IMR-90 (cell line): ENCODE data around the gene DIPK1A. TPM values are rescaled to one million over a fixed set of nuclear protein-coding genes. Genes with fewer than 3 reads are reported as not detected.
A peak's percentile ranks its signal among the peaks of the same experiment; 100 is the strongest.

Experiments used
- ATAC-seq: fragments of 200-7000 bp; cut with Tn5 transposase; 2 replicates; pipeline ENCODE4 v1.9.1; 2020; ENCODE audit warnings: low read depth, mild to moderate bottlenecking, moderate library complexity
- BruUV-seq: library from RNA; stranded (reverse); fragments of 400-500 nt; replicated peaks from 2 replicates; lab custom pipeline; 2021; lab: Mats Ljungman, UMichigan
- CTCF ChIA-PET: fragments of 300-600 bp; formaldehyde crosslinking; extraction: SDS; loops from one replicate; lab custom pipeline; 2021; ENCODE audit warnings: antibody characterized with exemption; lab: Yijun Ruan, JAX
- POLR2A ChIA-PET: fragments of 300-600 bp; sonication (Branson Sonifier 250); formaldehyde crosslinking; loops from one replicate; lab custom pipeline; 2022; ENCODE audit warnings: antibody characterized with exemption; ENCODE audit not compliant: unreplicated experiment; lab: Charles Lee
- DNase-seq: peaks from one replicate; pipeline ENCODE4 v3.0.0; 2013
- H2AFZ ChIP-seq: replicated peaks from 2 replicates; pipeline ENCODE3; 2013; ENCODE audit warnings: low read length, mild to moderate bottlenecking; ENCODE audit not compliant: poor library complexity
- H2AK5ac ChIP-seq: 2 replicates; pipeline ENCODE4 v1.6.1; 2013; ENCODE audit warnings: low read depth, low read length, inconsistent platforms
- H2AK9ac ChIP-seq: replicated peaks from 2 replicates; pipeline ENCODE3; 2013; ENCODE audit warnings: mild to moderate bottlenecking, low read depth, low read length, moderate library complexity; ENCODE audit not compliant: poor library complexity
- H2BK120ac ChIP-seq: 2 replicates; pipeline ENCODE4 v1.6.1; 2013; ENCODE audit warnings: low read depth, low read length, inconsistent platforms
- H2BK15ac ChIP-seq: 3 replicates; pipeline ENCODE4 v1.6.1; 2013; ENCODE audit warnings: low read depth, low read length, inconsistent platforms
- H2BK20ac ChIP-seq: 2 replicates; pipeline ENCODE4 v1.6.1; 2013; ENCODE audit warnings: low read depth, mild to moderate bottlenecking, inconsistent platforms, low read length, moderate library complexity
- H2BK5ac ChIP-seq: 2 replicates; pipeline ENCODE4 v1.6.1; 2013; ENCODE audit warnings: mild to moderate bottlenecking, low read depth, low read length, inconsistent platforms; ENCODE audit not compliant: poor library complexity, severe bottlenecking
- H3K14ac ChIP-seq: replicated peaks from 2 replicates; pipeline ENCODE4 v1.6.1; 2013; ENCODE audit warnings: low read depth, low read length, inconsistent platforms
- H3K18ac ChIP-seq: 2 replicates; pipeline ENCODE4 v1.6.1; 2013; ENCODE audit warnings: low read depth, low read length, control low read depth
- H3K23ac ChIP-seq: 2 replicates; pipeline ENCODE4 v1.6.1; 2013; ENCODE audit warnings: low read depth, low read length, inconsistent platforms
- H3K27ac ChIP-seq: 2 replicates; pipeline ENCODE4 v1.5.1; 2013; ENCODE audit warnings: mild to moderate bottlenecking, control low read depth, low read length; ENCODE audit not compliant: insufficient read depth
- H3K27me3 ChIP-seq: 2 replicates; pipeline ENCODE4 v1.6.1; 2013; ENCODE audit warnings: low read length; ENCODE audit not compliant: control insufficient read depth, insufficient read depth
- H3K36me3 ChIP-seq: 2 replicates; pipeline ENCODE4 v1.6.1; 2013; ENCODE audit warnings: low read length, mixed read lengths; ENCODE audit not compliant: control insufficient read depth, insufficient read depth
- H3K4ac ChIP-seq: 2 replicates; pipeline ENCODE4 v1.6.1; 2013; ENCODE audit warnings: low read depth, low read length, inconsistent platforms
- H3K4me1 ChIP-seq: 2 replicates; pipeline ENCODE4 v1.6.1; 2013; ENCODE audit warnings: low read length, mixed read lengths; ENCODE audit not compliant: control insufficient read depth, insufficient read depth
- H3K4me2 ChIP-seq: 2 replicates; pipeline ENCODE4 v1.6.1; 2013; ENCODE audit warnings: low read depth, mild to moderate bottlenecking, control low read depth, low read length, moderate library complexity
- H3K4me3 ChIP-seq: 2 replicates; pipeline ENCODE4 v1.5.1; 2013; ENCODE audit warnings: low read depth, mild to moderate bottlenecking, control low read depth, low read length, moderate library complexity; ENCODE audit not compliant: insufficient read depth
- H3K56ac ChIP-seq: 2 replicates; pipeline ENCODE4 v1.6.1; 2013; ENCODE audit warnings: low read length, inconsistent platforms; ENCODE audit not compliant: insufficient read depth; ENCODE audit errors: extremely low read depth
- H3K79me1 ChIP-seq, 2 experiments: 2 replicates each; pipeline ENCODE4 v1.6.1; 2013; ENCODE audit warnings: low read length in 2 of 2, inconsistent platforms in 1 of 2, low read depth in 1 of 2
- H3K9ac ChIP-seq: 2 replicates; pipeline ENCODE4 v1.6.1; 2013; ENCODE audit warnings: low read depth, low read length, control low read depth
- H3K9me1 ChIP-seq: 2 replicates; pipeline ENCODE4 v1.6.1; 2013; ENCODE audit warnings: low read length, inconsistent platforms; ENCODE audit not compliant: insufficient read depth
- H3K9me3 ChIP-seq: 2 replicates; pipeline ENCODE4 v1.6.1; 2013; ENCODE audit warnings: low read length; ENCODE audit not compliant: control insufficient read depth, insufficient read depth
- H4K20me1 ChIP-seq: 2 replicates; pipeline ENCODE4 v1.6.1; 2013; ENCODE audit warnings: low read length, inconsistent platforms; ENCODE audit not compliant: insufficient read depth
- H4K5ac ChIP-seq: 2 replicates; pipeline ENCODE4 v1.6.1; 2013; ENCODE audit warnings: mild to moderate bottlenecking, low read depth, low read length, control low read depth
- H4K8ac ChIP-seq, 2 experiments: 2 replicates each; pipeline ENCODE4 v1.6.1; 2013; ENCODE audit warnings: low read depth in 2 of 2, low read length in 2 of 2, control low read depth in 1 of 2, inconsistent platforms in 1 of 2
- H4K91ac ChIP-seq: 2 replicates; pipeline ENCODE4 v1.6.1; 2013; ENCODE audit warnings: low read depth, low read length, inconsistent platforms; ENCODE audit not compliant: insufficient read depth
- BHLHE40 ChIP-seq: fragments of 150-350 bp; IDR thresholded peaks from 2 replicates; pipeline ENCODE4 v1.6.1; 2016; ENCODE audit warnings: mild to moderate bottlenecking, low read depth, low read length
- CEBPB ChIP-seq: IDR thresholded peaks from 2 replicates; pipeline ENCODE4 v1.6.1; 2012; ENCODE audit warnings: low read depth, low read length, improper control_type of control experiment
- CHD1 ChIP-seq: IDR thresholded peaks from 2 replicates; pipeline ENCODE4 v1.6.1; 2012; ENCODE audit warnings: low read depth, low read length, improper control_type of control experiment
- FOS ChIP-seq: fragments of 150-350 bp; IDR thresholded peaks from 2 replicates; pipeline ENCODE4 v1.6.1; 2016; ENCODE audit warnings: low read depth, low read length
- MAFK ChIP-seq: IDR thresholded peaks from 2 replicates; pipeline ENCODE4 v1.6.1; 2012; ENCODE audit warnings: low read depth, low read length, improper control_type of control experiment
- MAZ ChIP-seq: IDR thresholded peaks from 2 replicates; pipeline ENCODE4 v1.6.1; 2012; ENCODE audit warnings: low read depth, mild to moderate bottlenecking, low read length, improper control_type of control experiment, moderate library complexity, borderline replicate concordance
- MXI1 ChIP-seq: IDR thresholded peaks from 2 replicates; pipeline ENCODE4 v1.6.1; 2012; ENCODE audit warnings: low read depth, mild to moderate bottlenecking, low read length, moderate library complexity, borderline replicate concordance
- NFE2L2 ChIP-seq: fragments of 150-350 bp; IDR thresholded peaks from 2 replicates; pipeline ENCODE4 v1.6.1; 2016; ENCODE audit warnings: low read depth, mild to moderate bottlenecking, low read length
- POLR2A ChIP-seq: IDR thresholded peaks from 2 replicates; pipeline ENCODE4 v1.6.1; 2012; ENCODE audit warnings: mild to moderate bottlenecking, low read depth, low read length
- RAD21 ChIP-seq: IDR thresholded peaks from 2 replicates; pipeline ENCODE4 v1.6.1; 2012; ENCODE audit warnings: low read length, improper control_type of control experiment
- RCOR1 ChIP-seq: IDR thresholded peaks from 2 replicates; pipeline ENCODE4 v1.6.1; 2012; ENCODE audit warnings: mild to moderate bottlenecking, low read length, improper control_type of control experiment; ENCODE audit not compliant: insufficient replicate concordance
- RFX5 ChIP-seq: IDR thresholded peaks from 2 replicates; pipeline ENCODE4 v1.8.0; 2012; ENCODE audit warnings: low read depth, mild to moderate bottlenecking, low read length, moderate library complexity
- SMC3 ChIP-seq: fragments of 150-350 bp; IDR thresholded peaks from 2 replicates; pipeline ENCODE4 v1.6.1; 2016; ENCODE audit warnings: low read depth, mild to moderate bottlenecking, antibody characterized with exemption, low read length, moderate library complexity
- WGBS, 2 experiments: methylation state at CpG; one replicate each; pipeline versions ENCODE4 v1.1.5 to v1.1.7; 2013; ENCODE audit warnings: missing lambda C conversion rate in 2 of 2; ENCODE audit not compliant: insufficient read length in 1 of 2; ENCODE audit errors: extremely low coverage in 2 of 2; 5-methylcytosine and 5-hydroxymethylcytosine counted together
- dilution Hi-C: fragments of 300-500 bp; cut with HindIII; formaldehyde crosslinking; loops from one replicate; pipeline ENCODE4 v1.14.3; 2018; ENCODE audit warnings: low sequenced_read_pairs; ENCODE audit not compliant: unreplicated experiment
- in situ Hi-C: fragments of 300-500 bp; cut with MboI; formaldehyde crosslinking; loops from 3 replicates; pipeline ENCODE4 v1.14.3; 2019; ENCODE audit warnings: low sequenced_read_pairs, inconsistent platforms, mixed read lengths
- intact Hi-C: fragments of 100-400 bp; cut with micrococcal nuclease; formaldehyde crosslinking; loops from 2 replicates; pipeline ENCODE4 v1.10.0; 2022
- polyA plus RNA-seq, 3 experiments: library from polyadenylated mRNA; depleted of rRNA; stranded (reverse); fragments of >200 nt; gene quantifications; 2 replicates each; pipeline ENCODE4 v1.2.3, GENCODE V29; 2012; ENCODE audit warnings: low replicate concordance in 1 of 3
- total RNA-seq: library from RNA; depleted of rRNA; stranded (reverse); fragments of >200 nt; gene quantifications from 2 replicates; pipeline ENCODE4 v1.2.3, GENCODE V29; 2012
- TF ChIP-seq, protein P1 (sequence below): fragments of 150-350 bp; IDR thresholded peaks from 2 replicates; pipeline ENCODE4 v1.6.1; 2017; ENCODE audit warnings: mild to moderate bottlenecking, antibody characterized with exemption, low read length, low read depth
- TF ChIP-seq, protein P2 (sequence below): conservative IDR thresholded peaks from 2 replicates; pipeline ENCODE4 v1.5.1; 2012; ENCODE audit warnings: mild to moderate bottlenecking, low read depth, low read length, improper control_type of control experiment
- TF ChIP-seq, protein P3 (sequence below): fragments of 150-350 bp; IDR thresholded peaks from 2 replicates; pipeline ENCODE4 v1.6.1; 2016; ENCODE audit warnings: low read depth, mild to moderate bottlenecking, low read length, moderate library complexity, borderline replicate concordance

Gene DIPK1A
- total and polyA plus RNA-seq, 2 of the 4 experiments (the other 2 are of a cell fraction): 4.7 to 5.7 TPM

DNA sequence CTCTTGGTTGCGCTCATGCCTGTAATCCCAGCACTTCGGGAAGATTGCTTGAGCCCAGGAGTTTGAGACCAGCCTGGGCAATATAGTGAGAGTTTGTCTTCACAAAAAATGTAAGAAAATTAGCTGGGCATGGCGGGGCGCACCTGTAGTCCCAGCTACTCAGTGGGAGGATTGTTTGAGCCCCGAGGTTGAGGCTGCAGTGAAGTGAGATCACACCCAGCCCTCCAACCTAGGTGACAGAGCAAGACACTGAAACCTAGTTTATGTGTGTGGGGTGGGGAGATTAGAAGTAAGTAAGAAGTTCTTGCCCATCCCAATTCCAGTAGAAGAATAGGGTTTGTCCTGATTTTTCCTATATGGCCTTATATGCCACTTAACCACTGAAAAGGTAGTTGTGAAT, 127.4 kb downstream of the DIPK1A start:
- no CpG with 5 or more reads among the region's 5 CpGs for WGBS, 2 experiments
- H3K4me3 ChIP-seq: no peak overlapping the region; the same call in 1 of the 2 replicates
- no peak for ATAC-seq
- TF ChIP-seq MXI1 (no peak; the same call in 1 of the 2 replicates), RCOR1 (no peak), CHD1 (no peak), RAD21 (no peak), MAZ (no peak), CEBPB (no peak), NFE2L2 (no peak), FOS (no peak), BHLHE40 (no peak), MAFK (no peak), SMC3 (no peak), RFX5 (no peak), POLR2A (no peak)
- TF ChIP-seq, protein P1, sequence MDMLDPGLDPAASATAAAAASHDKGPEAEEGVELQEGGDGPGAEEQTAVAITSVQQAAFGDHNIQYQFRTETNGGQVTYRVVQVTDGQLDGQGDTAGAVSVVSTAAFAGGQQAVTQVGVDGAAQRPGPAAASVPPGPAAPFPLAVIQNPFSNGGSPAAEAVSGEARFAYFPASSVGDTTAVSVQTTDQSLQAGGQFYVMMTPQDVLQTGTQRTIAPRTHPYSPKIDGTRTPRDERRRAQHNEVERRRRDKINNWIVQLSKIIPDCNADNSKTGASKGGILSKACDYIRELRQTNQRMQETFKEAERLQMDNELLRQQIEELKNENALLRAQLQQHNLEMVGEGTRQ: no peak
- TF ChIP-seq, protein P2, sequence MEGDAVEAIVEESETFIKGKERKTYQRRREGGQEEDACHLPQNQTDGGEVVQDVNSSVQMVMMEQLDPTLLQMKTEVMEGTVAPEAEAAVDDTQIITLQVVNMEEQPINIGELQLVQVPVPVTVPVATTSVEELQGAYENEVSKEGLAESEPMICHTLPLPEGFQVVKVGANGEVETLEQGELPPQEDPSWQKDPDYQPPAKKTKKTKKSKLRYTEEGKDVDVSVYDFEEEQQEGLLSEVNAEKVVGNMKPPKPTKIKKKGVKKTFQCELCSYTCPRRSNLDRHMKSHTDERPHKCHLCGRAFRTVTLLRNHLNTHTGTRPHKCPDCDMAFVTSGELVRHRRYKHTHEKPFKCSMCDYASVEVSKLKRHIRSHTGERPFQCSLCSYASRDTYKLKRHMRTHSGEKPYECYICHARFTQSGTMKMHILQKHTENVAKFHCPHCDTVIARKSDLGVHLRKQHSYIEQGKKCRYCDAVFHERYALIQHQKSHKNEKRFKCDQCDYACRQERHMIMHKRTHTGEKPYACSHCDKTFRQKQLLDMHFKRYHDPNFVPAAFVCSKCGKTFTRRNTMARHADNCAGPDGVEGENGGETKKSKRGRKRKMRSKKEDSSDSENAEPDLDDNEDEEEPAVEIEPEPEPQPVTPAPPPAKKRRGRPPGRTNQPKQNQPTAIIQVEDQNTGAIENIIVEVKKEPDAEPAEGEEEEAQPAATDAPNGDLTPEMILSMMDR: no peak
- TF ChIP-seq, protein P3, sequence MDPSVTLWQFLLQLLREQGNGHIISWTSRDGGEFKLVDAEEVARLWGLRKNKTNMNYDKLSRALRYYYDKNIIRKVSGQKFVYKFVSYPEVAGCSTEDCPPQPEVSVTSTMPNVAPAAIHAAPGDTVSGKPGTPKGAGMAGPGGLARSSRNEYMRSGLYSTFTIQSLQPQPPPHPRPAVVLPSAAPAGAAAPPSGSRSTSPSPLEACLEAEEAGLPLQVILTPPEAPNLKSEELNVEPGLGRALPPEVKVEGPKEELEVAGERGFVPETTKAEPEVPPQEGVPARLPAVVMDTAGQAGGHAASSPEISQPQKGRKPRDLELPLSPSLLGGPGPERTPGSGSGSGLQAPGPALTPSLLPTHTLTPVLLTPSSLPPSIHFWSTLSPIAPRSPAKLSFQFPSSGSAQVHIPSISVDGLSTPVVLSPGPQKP: no peak
- no peak overlapping the region for H4K5ac ChIP-seq
- H3K9me3 ChIP-seq: no peaks in the 10 kb centered on the region
- H2AK9ac ChIP-seq: peak overlapping the region; percentile 17
- H2BK15ac ChIP-seq: no peak overlapping the region
- peak overlapping the region; percentile 78 for H3K4me2 ChIP-seq
- in situ Hi-C loops: no loop called here
- DNase-seq: no peak
- no peak overlapping the region for H2BK120ac ChIP-seq
- ChIA-PET CTCF (no interaction called here), POLR2A (no interaction called here)
- peaks cover 0 to 31% of the 10 kb centered on the region in 2 experiments; a peak in 2 of 4 replicates for H3K79me1 ChIP-seq
- H3K23ac ChIP-seq: 0 out of 2 replicates have a peak overlapping the region, but pooled peaks have one; percentile 2
- H3K36me3 ChIP-seq: peaks cover 26% of the 10 kb centered on the region
- H3K18ac ChIP-seq: no peak overlapping the region
- intact Hi-C loops: loop anchor here (2.0 to 10.0 kb wide), 5 partner anchors 49 to 1332 kb away; partner anchors contain the start of genes CDC7, EVI5 and GFI1
- dilution Hi-C loops: no loop called here
- no peaks in the 10 kb centered on the region for H3K27me3 ChIP-seq
- no peak overlapping the region for H4K8ac ChIP-seq
- H2BK20ac ChIP-seq: no peak overlapping the region
- no peak overlapping the region for H2BK5ac ChIP-seq
- no peak overlapping the region for H3K27ac ChIP-seq
- H2AK5ac ChIP-seq: no peak overlapping the region
- peaks cover 7% of the 10 kb centered on the region for H3K4me1 ChIP-seq
- no peak overlapping the region for H3K14ac ChIP-seq
- H4K91ac ChIP-seq: no peak overlapping the region
- H3K56ac ChIP-seq: no peak overlapping the region
- H3K9ac ChIP-seq: peak overlapping the region; percentile 31; the same call in 1 of the 2 replicates
- H2AFZ ChIP-seq: no peak overlapping the region
- BruUV-seq: no TSS peak
- H4K20me1 ChIP-seq: peaks cover 70% of the 10 kb centered on the region
- H3K9me1 ChIP-seq: 0 out of 2 replicates have a peak, but pooled peaks cover 7% of the 10 kb centered on the region
- no peak overlapping the region for H3K4ac ChIP-seq
